ENCODE data around the gene PCAT6. TPM values are rescaled to one million over a fixed set of nuclear protein-coding genes. Genes with fewer than 3 reads are reported as not detected.

Gene PCAT6
- total RNA-seq, 2 donors from 2014 or later = 0.74 to 2.1 TPM

- H3K27me3 ChIP-seq = no peaks in the 10 kb centered on the region
- no peak overlapping the region for H3K9ac ChIP-seq (ENCODE audit: low read depth in 2 of 2, low read length in 2 of 2)
- no peaks in the 10 kb centered on the region for H3K9me3 ChIP-seq
- H3K27ac ChIP-seq = no peak overlapping the region
- H3K4me1 ChIP-seq = no peaks in the 10 kb centered on the region
- no peak for DNase-seq
- intact Hi-C loops (cut with DNase I) = no loop called here
- TF ChIP-seq CTCF (IDR thresholded peaks at IDR 0.05) = no peak
- no peaks in the 10 kb centered on the region for H3K36me3 ChIP-seq
- no peak overlapping the region for H3K4me3 ChIP-seq
Measured at GRCh38 chr1:202831906-202832305, 21.2 kb downstream of the PCAT6 start.

- TF ChIP-seq CTCF (IDR thresholded peaks at IDR 0.05) = no peak
- no peaks in the 10 kb centered on the region for H3K4me1 ChIP-seq
- H3K27ac ChIP-seq = no peak overlapping the region
- no peak overlapping the region for H3K9ac ChIP-seq (ENCODE audit: low read depth in 2 of 2, low read length in 2 of 2)
- H3K36me3 ChIP-seq = no peaks in the 10 kb centered on the region
- H3K4me3 ChIP-seq = no peak overlapping the region
- H3K9me3 ChIP-seq = no peaks in the 10 kb centered on the region
- no peaks in the 10 kb centered on the region for H3K27me3 ChIP-seq
- intact Hi-C loops (cut with DNase I) = no loop called here
- no peak for DNase-seq
Measured at GRCh38 chr1:202834771-202835547, 24.2 kb downstream of the PCAT6 start.

- no peak overlapping the region for H3K27ac ChIP-seq
- intact Hi-C loops (cut with DNase I) = no loop called here
- H3K4me1 ChIP-seq = no peaks in the 10 kb centered on the region
- no peaks in the 10 kb centered on the region for H3K36me3 ChIP-seq
- H3K9me3 ChIP-seq = no peaks in the 10 kb centered on the region
- H3K4me3 ChIP-seq = no peak overlapping the region
- H3K9ac ChIP-seq (ENCODE audit: low read depth in 2 of 2, low read length in 2 of 2) = no peak overlapping the region
- no peak for DNase-seq
- TF ChIP-seq CTCF (IDR thresholded peaks at IDR 0.05) = no peak
- H3K27me3 ChIP-seq = no peaks in the 10 kb centered on the region
Measured at GRCh38 chr1:202835548-202836072, 24.9 kb downstream of the PCAT6 start.

- Histone ChIP-seq H3K9me3 (no peaks in the 10 kb centered on the region), H3K4me1 (no peaks in the 10 kb centered on the region), H3K36me3 (no peaks in the 10 kb centered on the region), H3K9ac (ENCODE audit: low read depth in 2 of 2, low read length in 2 of 2) (no peak overlapping the region), H3K27me3 (no peaks in the 10 kb centered on the region), H3K27ac (no peak overlapping the region), H3K4me3 (no peak overlapping the region)
- no peak for TF ChIP-seq CTCF (IDR thresholded peaks at IDR 0.05)
- DNase-seq = no peak
- intact Hi-C loops (cut with DNase I) = no loop called here
Measured at GRCh38 chr1:202836623-202837403, 26.1 kb downstream of the PCAT6 start.

GRCh38 chr1:202837746-202838262 lies 27.1 kb downstream of the PCAT6 start:
- intact Hi-C loops (cut with DNase I) = no loop called here
- no peak for DNase-seq
- H3K27ac ChIP-seq = no peak overlapping the region
- no peaks in the 10 kb centered on the region for H3K4me1 ChIP-seq
- no peak overlapping the region for H3K4me3 ChIP-seq
- H3K9me3 ChIP-seq = no peaks in the 10 kb centered on the region
- no peak for TF ChIP-seq CTCF (IDR thresholded peaks at IDR 0.05)
- no peaks in the 10 kb centered on the region for H3K27me3 ChIP-seq
- no peak overlapping the region for H3K9ac ChIP-seq (ENCODE audit: low read depth in 2 of 2, low read length in 2 of 2)
- no peaks in the 10 kb centered on the region for H3K36me3 ChIP-seq
